ENCODE results near the gene ARAF.

DNA sequence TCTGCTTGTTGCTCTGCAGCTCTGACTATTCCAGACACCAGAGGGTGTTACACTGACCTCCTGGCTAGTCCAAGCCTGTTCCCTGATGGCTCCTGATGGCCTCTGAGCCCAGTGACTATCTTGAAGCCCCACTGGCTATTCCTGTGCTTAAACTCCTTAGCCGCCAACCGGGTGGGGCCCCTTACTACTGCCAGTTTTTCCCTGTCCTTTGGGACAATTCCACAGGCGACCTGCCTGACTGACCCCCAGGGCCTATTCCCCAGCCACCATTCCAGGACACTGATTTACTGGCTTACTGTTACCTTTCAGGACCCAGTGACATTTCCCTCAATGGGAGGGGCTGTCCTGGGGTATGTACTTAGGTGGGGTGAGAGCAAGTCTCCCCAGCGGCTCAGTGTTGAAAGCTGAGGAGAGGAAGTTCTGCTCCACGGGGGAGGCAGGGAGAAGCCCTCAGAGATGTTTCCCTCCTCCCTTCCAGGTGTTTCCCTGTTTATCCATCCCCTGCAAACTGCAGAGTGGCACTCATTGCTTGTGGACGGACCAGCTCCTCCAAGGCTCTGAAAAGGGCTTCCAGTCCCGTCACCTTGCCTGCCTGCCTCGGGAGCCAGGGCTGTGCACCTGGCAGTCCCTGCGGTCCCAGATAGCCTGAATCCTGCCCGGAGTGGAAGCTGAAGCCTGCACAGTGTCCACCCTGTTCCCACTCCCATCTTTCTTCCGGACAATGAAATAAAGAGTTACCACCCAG, 25.2 kb downstream of the ARAF start:
- no peak for TF ChIP-seq EZH2phosphoT487 (IDR thresholded peaks at IDR 0.05; ENCODE audit: insufficient read depth, low read depth)
- TF ChIP-seq EZH2 (IDR thresholded peaks at IDR 0.05; ENCODE audit: insufficient read depth, poor library complexity, severe bottlenecking): no peak

All from GM23248 (cell line).